Measurements from ENCODE around the gene RFESD.
A peak's percentile ranks its signal among the peaks of the same experiment; 100 is the strongest.

The RFESD gene

GRCh38 chr5:95646569-95647431 is at the start of gene RFESD:
Gene RFESD (plus strand): TSS chr5:95646777. CDS start chr5:95652272, 5,495 bp downstream.
- peak; percentile 51 for DNase-seq

GRCh38 chr5:95599252-95599651 is 47.3 kb upstream of the RFESD start:
- DNase-seq = no peak

GRCh38 chr5:95600557-95600956 is 46.0 kb upstream of the RFESD start:
- DNase-seq = no peak

GRCh38 chr5:95605786-95606185 is 40.8 kb upstream of the RFESD start:
- DNase-seq = no peak

GRCh38 chr5:95606419-95606818 is 40.2 kb upstream of the RFESD start:
- no peak for DNase-seq

GRCh38 chr5:95609711-95610110 is 36.9 kb upstream of the RFESD start:
- DNase-seq = no peak

GRCh38 chr5:95610546-95610945 is 36.0 kb upstream of the RFESD start:
- no peak for DNase-seq

GRCh38 chr5:95611396-95611795 is 35.2 kb upstream of the RFESD start:
- DNase-seq = no peak

GRCh38 chr5:95613514-95613913 is 33.1 kb upstream of the RFESD start:
- no peak for DNase-seq

GRCh38 chr5:95615164-95615467 is 31.5 kb upstream of the RFESD start:
- no peak for DNase-seq

- no peak for DNase-seq
Observed at GRCh38 chr5:95617057-95617456, 29.5 kb upstream of the RFESD start.

GRCh38 chr5:95619096-95619495 is 27.5 kb upstream of the RFESD start:
- no peak for DNase-seq

GRCh38 chr5:95619514-95620029 is 27.0 kb upstream of the RFESD start:
- no peak for DNase-seq

- DNase-seq = no peak
Observed at GRCh38 chr5:95620030-95620869, 26.3 kb upstream of the RFESD start, which contains the start of gene GPR150. Gene GPR150 (plus strand): TSS chr5:95620087. CDS start chr5:95620276, 189 bp downstream.

- no peak for DNase-seq
Observed at GRCh38 chr5:95620870-95621838, 25.4 kb upstream of the RFESD start.

- DNase-seq = no peak
Observed at GRCh38 chr5:95621839-95622629, 24.5 kb upstream of the RFESD start.

GRCh38 chr5:95623706-95624105 is 22.9 kb upstream of the RFESD start:
- no peak for DNase-seq

- no peak for DNase-seq
Observed at GRCh38 chr5:95624368-95624767, 22.2 kb upstream of the RFESD start.

GRCh38 chr5:95626701-95627100 is 19.9 kb upstream of the RFESD start:
- no peak for DNase-seq

GRCh38 chr5:95627971-95628810 is 18.4 kb upstream of the RFESD start:
- DNase-seq = no peak

GRCh38 chr5:95628933-95629332 is 17.6 kb upstream of the RFESD start:
- no peak for DNase-seq

Data from 8988T (cell line).